H1 (cell line): ENCODE measurements around the gene LIMS1. TPM values are rescaled to one million over a fixed set of nuclear protein-coding genes. Genes with fewer than 3 reads are reported as not detected.

Experiments used
- CTCF ChIA-PET: fragments of 300-600 bp; sonication (Branson Sonifier 250); formaldehyde crosslinking; loops from one replicate; lab custom pipeline; 2021; ENCODE audit not compliant: partially characterized antibody; lab: Charles Lee
- POLR2A ChIA-PET: fragments of 300-600 bp; sonication (Branson Sonifier 250); formaldehyde crosslinking; loops from one replicate; lab custom pipeline; 2021; ENCODE audit warnings: inconsistent platforms; ENCODE audit not compliant: partially characterized antibody; lab: Charles Lee
- DNase-seq, 2 experiments: peaks; one replicate each; pipeline versions ENCODE4 v3.0.0 to v3.0.0-alpha.2; 2010 to 2022; ENCODE audit warnings: low spot score in 2 of 2, low read depth in 1 of 2, mixed read lengths in 1 of 2
- FAIRE-seq: peaks from 2 replicates; lab custom pipeline; 2011; peaks lifted over from hg19 to GRCh38; lab: Jason Lieb, UNC
- H2AFZ ChIP-seq: 2 replicates; pipeline ENCODE4 v1.8.1; 2012; ENCODE audit warnings: low read length, inconsistent platforms
- H2AK5ac ChIP-seq: 2 replicates; pipeline ENCODE4 v1.6.1; 2013; ENCODE audit warnings: low read depth, low read length
- H2BK120ac ChIP-seq: replicated peaks from 2 replicates; pipeline ENCODE3; 2013; ENCODE audit warnings: low read depth, low read length, inconsistent platforms
- H2BK12ac ChIP-seq: 2 replicates; pipeline ENCODE4 v1.6.1; 2013; ENCODE audit warnings: low read depth, low read length
- H2BK15ac ChIP-seq: 2 replicates; pipeline ENCODE4 v1.6.1; 2013; ENCODE audit warnings: low read length
- H2BK20ac ChIP-seq: 2 replicates; pipeline ENCODE4 v1.6.1; 2013; ENCODE audit warnings: low read length
- H2BK5ac ChIP-seq: 2 replicates; pipeline ENCODE4 v1.6.1; 2013; ENCODE audit warnings: low read depth, low read length
- H3K14ac ChIP-seq: 2 replicates; pipeline ENCODE4 v1.6.1; 2013; ENCODE audit warnings: inconsistent platforms; ENCODE audit not compliant: insufficient read length
- H3K18ac ChIP-seq: 2 replicates; pipeline ENCODE4 v1.6.1; 2013; ENCODE audit warnings: low read length; ENCODE audit errors: extremely low read depth
- H3K23ac ChIP-seq: 2 replicates; pipeline ENCODE4 v1.6.1; 2013; ENCODE audit warnings: inconsistent platforms; ENCODE audit not compliant: insufficient read length
- H3K23me2 ChIP-seq: 2 replicates; pipeline ENCODE4 v1.6.1; 2013; ENCODE audit warnings: low read depth, low read length
- H3K27ac ChIP-seq: 2 replicates; pipeline ENCODE4 v1.6.1; 2011; ENCODE audit warnings: low read depth, low read length, inconsistent platforms
- H3K27me3 ChIP-seq, 4 experiments: replicated peaks in 1 of 4; 1 replicate in 1 of 4; 2 replicates in 3 of 4; pipeline versions ENCODE4 v1.6.1 to v1.8.1; 2011 to 2013; ENCODE audit warnings: low read length in 3 of 4, mild to moderate bottlenecking in 3 of 4, inconsistent platforms in 2 of 4, mixed read lengths in 2 of 4, moderate library complexity in 1 of 4; ENCODE audit not compliant: control insufficient read depth in 3 of 4, insufficient read depth in 3 of 4; ENCODE audit errors: extremely low read depth in 1 of 4
- H3K36me3 ChIP-seq, 4 experiments: 2 replicates each; pipeline versions ENCODE4 v1.6.1 to v1.8.1; 2011 to 2013; ENCODE audit warnings: mild to moderate bottlenecking in 4 of 4, low read length in 3 of 4, moderate library complexity in 2 of 4, control low read depth in 1 of 4, inconsistent platforms in 1 of 4; ENCODE audit not compliant: insufficient read depth in 4 of 4, control insufficient read depth in 2 of 4
- H3K4ac ChIP-seq: replicated peaks from 2 replicates; pipeline ENCODE3; 2013; ENCODE audit warnings: low read length, low read depth, mixed read lengths, inconsistent platforms; ENCODE audit not compliant: insufficient read length
- H3K4me1 ChIP-seq, 4 experiments: replicated peaks in 1 of 4; 1 replicate in 1 of 4; 2 replicates in 3 of 4; pipeline versions ENCODE4 v1.6.1 to v1.8.1; 2011 to 2013; ENCODE audit warnings: low read length in 3 of 4, inconsistent platforms in 2 of 4, mixed read lengths in 1 of 4; ENCODE audit not compliant: insufficient read depth in 4 of 4, control insufficient read depth in 3 of 4
- H3K4me2 ChIP-seq, 2 experiments: 2 replicates each; pipeline versions ENCODE4 v1.6.1 to v1.8.1; 2011 to 2013; ENCODE audit warnings: low read depth in 2 of 2, low read length in 2 of 2, control low read depth in 1 of 2, inconsistent platforms in 1 of 2, mild to moderate bottlenecking in 1 of 2; ENCODE audit not compliant: insufficient read depth in 1 of 2
- H3K4me3 ChIP-seq, 4 experiments: fragments of 200-600, 300-600 bp in 1 of 4; sonication (generic), shearing (Covaris generic), sonication (Bioruptor Twin) in 1 of 4; 2 replicates each; pipeline versions ENCODE4 v1.5.1 to v1.8.1; 2011 to 2016; ENCODE audit warnings: low read length in 4 of 4, low read depth in 3 of 4, control low read depth in 2 of 4, inconsistent platforms in 2 of 4, mild to moderate bottlenecking in 2 of 4, mixed read lengths in 1 of 4, moderate library complexity in 1 of 4; ENCODE audit not compliant: insufficient read depth in 2 of 4; ENCODE audit errors: extremely low read depth in 1 of 4
- H3K56ac ChIP-seq: replicated peaks from 2 replicates; pipeline ENCODE3; 2013; ENCODE audit warnings: low read depth, mild to moderate bottlenecking, mixed read lengths, low read length, inconsistent platforms; ENCODE audit not compliant: insufficient read length
- H3K79me1 ChIP-seq: 2 replicates; pipeline ENCODE4 v1.6.1; 2013; ENCODE audit warnings: low read depth, low read length, control low read depth
- H3K79me2 ChIP-seq, 2 experiments: 2 replicates each; pipeline versions ENCODE4 v1.6.1 to v1.8.1; 2012 to 2013; ENCODE audit warnings: low read length in 2 of 2, mild to moderate bottlenecking in 2 of 2, inconsistent platforms in 1 of 2; ENCODE audit not compliant: insufficient read depth in 2 of 2, control insufficient read depth in 1 of 2
- H3K9ac ChIP-seq, 4 experiments: replicated peaks in 1 of 4; 1 replicate in 1 of 4; 2 replicates in 3 of 4; pipeline versions ENCODE4 v1.6.1 to v1.8.1; 2011 to 2013; ENCODE audit warnings: low read depth in 3 of 4, low read length in 3 of 4, control low read depth in 2 of 4, mild to moderate bottlenecking in 2 of 4, moderate library complexity in 2 of 4, inconsistent platforms in 1 of 4; ENCODE audit errors: extremely low read depth in 1 of 4
- H3K9me3 ChIP-seq, 2 experiments: 2 replicates each; pipeline versions ENCODE4 v1.6.1 to v1.8.1; 2012 to 2013; ENCODE audit warnings: mild to moderate bottlenecking in 2 of 2, moderate library complexity in 2 of 2, control low read depth in 1 of 2, inconsistent platforms in 1 of 2, low read depth in 1 of 2, low read length in 1 of 2, mixed read lengths in 1 of 2; ENCODE audit not compliant: insufficient read depth in 2 of 2
- H4K20me1 ChIP-seq, 2 experiments: replicated peaks in 1 of 2; 2 replicates each; pipeline versions ENCODE3 to v1.8.1; 2011 to 2013; ENCODE audit warnings: inconsistent platforms in 2 of 2, low read length in 2 of 2, mild to moderate bottlenecking in 1 of 2; ENCODE audit not compliant: insufficient read depth in 2 of 2, control insufficient read depth in 1 of 2
- H4K5ac ChIP-seq: 2 replicates; pipeline ENCODE4 v1.6.1; 2013; ENCODE audit warnings: low read length, low read depth, mixed read lengths, inconsistent platforms; ENCODE audit not compliant: insufficient read length
- H4K8ac ChIP-seq: 2 replicates; pipeline ENCODE4 v1.8.0; 2013; ENCODE audit warnings: mild to moderate bottlenecking, moderate library complexity, low read length, inconsistent platforms; ENCODE audit not compliant: insufficient read depth; ENCODE audit errors: extremely low read depth
- H4K91ac ChIP-seq: replicated peaks from 2 replicates; pipeline ENCODE3; 2013; ENCODE audit warnings: low read length, mixed read lengths, inconsistent platforms; ENCODE audit not compliant: insufficient read length
- CREB1 ChIP-seq: IDR thresholded peaks from 2 replicates; pipeline ENCODE4 v1.6.1; 2012; ENCODE audit warnings: inconsistent platforms
- CTCF ChIP-seq, 3 experiments: IDR thresholded peaks; 1 replicate in 2 of 3; 2 replicates in 1 of 3; pipeline versions ENCODE4 v1.5.1 to v1.6.1; 2011; ENCODE audit warnings: low read length in 3 of 3, mild to moderate bottlenecking in 3 of 3, inconsistent platforms in 2 of 3, low read depth in 1 of 3, moderate library complexity in 1 of 3; ENCODE audit not compliant: insufficient read depth in 1 of 3; ENCODE audit errors: control extremely low read depth in 1 of 3
- EP300 ChIP-seq, 2 experiments: IDR thresholded peaks; 1 replicate in 1 of 2; 2 replicates in 1 of 2; pipeline ENCODE4 v1.6.1; 2011 to 2012; ENCODE audit warnings: low read depth in 2 of 2, low read length in 2 of 2, mild to moderate bottlenecking in 2 of 2, borderline replicate concordance in 1 of 2, inconsistent platforms in 1 of 2, moderate library complexity in 1 of 2
- FOSL1 ChIP-seq: IDR thresholded peaks from 2 replicates; pipeline ENCODE4 v1.6.1; 2011; ENCODE audit warnings: mild to moderate bottlenecking, low read depth, low read length, moderate library complexity; ENCODE audit not compliant: insufficient read depth
- JUN ChIP-seq: IDR thresholded peaks from 2 replicates; pipeline ENCODE4 v1.6.1; 2011; ENCODE audit warnings: low read depth, mild to moderate bottlenecking, improper control_type of control experiment, low read length
- MAFK ChIP-seq: IDR thresholded peaks from 2 replicates; pipeline ENCODE4 v1.6.1; 2012; ENCODE audit warnings: low read depth, mild to moderate bottlenecking, improper control_type of control experiment, low read length
- NRF1 ChIP-seq: IDR thresholded peaks from 2 replicates; pipeline ENCODE4 v1.6.1; 2011; ENCODE audit warnings: mild to moderate bottlenecking, low read depth, low read length, improper control_type of control experiment
- PHF8 ChIP-seq: fragments of 200-600 bp; sonication (generic); conservative IDR thresholded peaks from 2 replicates; pipeline ENCODE4 v1.7.1; 2012; ENCODE audit warnings: low read depth, mild to moderate bottlenecking, inconsistent platforms, low read length, moderate library complexity
- RNF2 ChIP-seq: fragments of 200-900, 300-1000 bp; sonication (generic); IDR thresholded peaks from 2 replicates; pipeline ENCODE4 v1.7.1; 2016; ENCODE audit warnings: borderline replicate concordance, low read depth, mild to moderate bottlenecking, antibody characterized with exemption, low read length; ENCODE audit not compliant: poor library complexity, severe bottlenecking; ENCODE audit errors: missing control alignments
- SP4 ChIP-seq: IDR thresholded peaks from 2 replicates; pipeline ENCODE4 v1.6.1; 2012; ENCODE audit warnings: low read length, inconsistent platforms
- WGBS, 2 experiments: shearing (Covaris generic) in 1 of 2; methylation state at CpG; one replicate each; pipeline versions ENCODE4 v1.1.6 to v1.1.7; 2013 to 2015; ENCODE audit warnings: low lambda C conversion rate in 2 of 2, mixed read lengths in 2 of 2, inconsistent platforms in 1 of 2, low coverage in 1 of 2, missing lambda C conversion rate in 1 of 2; ENCODE audit not compliant: insufficient replicate concordance in 2 of 2, insufficient coverage in 1 of 2, insufficient read length in 1 of 2; ENCODE audit errors: extremely low coverage in 1 of 2, missing lambda C conversion rate in 1 of 2; 5-methylcytosine and 5-hydroxymethylcytosine counted together
- polyA plus RNA-seq, 7 experiments: library from polyadenylated mRNA; depleted of rRNA in 3 of 7; stranded (reverse) in 5 of 7; unstranded in 2 of 7; fragments of >200 nt in 5 of 7; fragments of 200-250 nt in 2 of 7; gene quantifications; 1 replicate in 5 of 7; 2 replicates in 1 of 7; 4 replicates in 1 of 7; pipeline versions ENCODE4 v1.2.1 to v1.2.3, GENCODE V29; 2011 to 2013; ENCODE audit warnings: missing spikeins in 2 of 7, mixed read lengths in 2 of 7
- total RNA-seq: library from RNA; stranded (reverse); fragmentation: NEBNext Ultra II Directional; extraction: Animal tissue kit (Norgen Biotek cat#: 25700); gene quantifications from 2 replicates; pipeline ENCODE4 v1.2.1, GENCODE V29; 2021

LIMS1 gene
- total and polyA plus RNA-seq, 2 of the 8 experiments (the other 6 are each of a cell fraction or from before 2014, with no cell fraction given): 24.1 to 36.7 TPM

GRCh38 chr2:108564510-108564909 is 30.2 kb downstream of the LIMS1 start:
- H4K8ac ChIP-seq: no peak overlapping the region
- no peak overlapping the region for H3K56ac ChIP-seq
- H3K79me1 ChIP-seq: no peaks in the 10 kb centered on the region; the same call in 1 of the 2 replicates
- H3K36me3 ChIP-seq: no peaks in the 10 kb centered on the region
- ChIA-PET POLR2A (no interaction called here), CTCF (interaction anchor here (0.6 to 1.0 kb wide), 2 partner anchors 11 to 1758 kb away, joined by 3 read pairs; no protein-coding TSS in a partner anchor)
- no peak overlapping the region for H3K18ac ChIP-seq
- no peak overlapping the region for H3K9ac ChIP-seq
- H3K4me3 ChIP-seq: no peak overlapping the region
- H3K79me2 ChIP-seq: peaks cover 0 to 25% of the 10 kb centered on the region in 2 experiments; a peak in 2 of 4 replicates
- H4K91ac ChIP-seq: no peak overlapping the region
- no peak overlapping the region for H2AK5ac ChIP-seq
- H3K27me3 ChIP-seq: no peaks in the 10 kb centered on the region
- H2AFZ ChIP-seq: no peak overlapping the region
- DNase-seq: no peak
- no peak overlapping the region for H3K27ac ChIP-seq
- H4K20me1 ChIP-seq: no peaks in the 10 kb centered on the region
- H2BK5ac ChIP-seq: no peak overlapping the region
- no peak overlapping the region for H2BK120ac ChIP-seq
- no peak overlapping the region for H3K4ac ChIP-seq
- no peak overlapping the region for H2BK20ac ChIP-seq
- H3K4me2 ChIP-seq: no peak overlapping the region
- no peak overlapping the region for H3K23ac ChIP-seq
- WGBS, 2 experiments: 94% methylated on average over 6 of the region's 6 CpGs; no CpG with 5 or more reads in 1 of the 2 experiments
- H4K5ac ChIP-seq: no peak overlapping the region
- no peaks in the 10 kb centered on the region for H3K9me3 ChIP-seq
- no peak for FAIRE-seq
- peaks cover 0 to 11% (median 4%) of the 10 kb centered on the region in 4 experiments; a peak in 5 of 7 replicates for H3K4me1 ChIP-seq
- no peak overlapping the region for H2BK12ac ChIP-seq
- H3K23me2 ChIP-seq: no peaks in the 10 kb centered on the region
- no peak overlapping the region for H2BK15ac ChIP-seq
- H3K14ac ChIP-seq: no peak overlapping the region
- TF ChIP-seq MAFK (no peak), CTCF (IDR thresholded peaks at IDR 0.05; ENCODE audit: control extremely low read depth in 1 of 3, insufficient read depth in 1 of 3, low read depth in 1 of 3, low read length in 3 of 3) (no peak), JUN (no peak), PHF8 (no peak), RNF2 (no peak), FOSL1 (no peak), CREB1 (no peak), NRF1 (no peak), EP300 (IDR thresholded peaks at IDR 0.05; ENCODE audit: borderline replicate concordance in 1 of 2, low read depth in 2 of 2, low read length in 2 of 2) (no peak), SP4 (no peak)
